Measurements from ENCODE around the gene DNAJC11. TPM values are rescaled to one million over a fixed set of nuclear protein-coding genes. Genes with fewer than 3 reads are reported as not detected.

The DNAJC11 gene
- total RNA-seq, 1 experiment from 2014 or later = 61.0 TPM

- POLR2A ChIA-PET = no interaction called here
- Histone ChIP-seq H3K9me3 (no peaks in the 10 kb centered on the region), H3K27me3 (replicated peaks; ENCODE audit: control insufficient read depth, insufficient read depth, low read length) (no peaks in the 10 kb centered on the region), H3K4me3 (ENCODE audit: low read depth, low read length) (no peak overlapping the region), H3K36me3 (ENCODE audit: control insufficient read depth, insufficient read depth, low read length) (no peaks in the 10 kb centered on the region), H3K4me1 (no peaks in the 10 kb centered on the region)
- no TSS peak for BruUV-seq (replicated peaks)
- intact Hi-C loops (cut with micrococcal nuclease; ENCODE audit: unreplicated experiment) = no loop called here
- no peak for DNase-seq
- no peak for TF ChIP-seq CTCF (IDR thresholded peaks at IDR 0.05; ENCODE audit: insufficient read depth in 1 of 2, low read depth in 1 of 2, low read length in 1 of 2, severe bottlenecking in 1 of 2, unreplicated experiment in 1 of 2)
- Mint-ChIP-seq H3K4me3 (ENCODE audit: unreplicated experiment) (no peak overlapping the region), H3K36me3 (ENCODE audit: insufficient read depth, unreplicated experiment) (no peaks in the 10 kb centered on the region), H3K27ac (ENCODE audit: unreplicated experiment) (no peak overlapping the region), H3K9me3 (ENCODE audit: unreplicated experiment) (no peaks in the 10 kb centered on the region), H3K4me1 (ENCODE audit: low read depth, unreplicated experiment) (peaks cover 5% of the 10 kb centered on the region), H3K27me3 (ENCODE audit: insufficient read depth, unreplicated experiment) (peaks cover 9% of the 10 kb centered on the region)
- CTCF ChIA-PET = no interaction called here
Observed at GRCh38 chr1:6730880-6731279, 29.3 kb upstream of the DNAJC11 start.

GRCh38 chr1:6730473-6730872, 28.9 kb upstream of the DNAJC11 start:
- no peaks in the 10 kb centered on the region for H3K9me3 ChIP-seq
- H3K36me3 ChIP-seq (ENCODE audit: control insufficient read depth, insufficient read depth, low read length) = no peaks in the 10 kb centered on the region
- ChIA-PET CTCF (no interaction called here), POLR2A (no interaction called here)
- peaks cover 9% of the 10 kb centered on the region for H3K27me3 Mint-ChIP-seq (ENCODE audit: insufficient read depth, unreplicated experiment)
- intact Hi-C loops (cut with micrococcal nuclease; ENCODE audit: unreplicated experiment) = no loop called here
- H3K4me1 Mint-ChIP-seq (ENCODE audit: low read depth, unreplicated experiment) = peaks cover 5% of the 10 kb centered on the region
- H3K4me1 ChIP-seq = no peaks in the 10 kb centered on the region
- H3K27me3 ChIP-seq (replicated peaks; ENCODE audit: control insufficient read depth, insufficient read depth, low read length) = no peaks in the 10 kb centered on the region
- no peak overlapping the region for H3K27ac Mint-ChIP-seq (ENCODE audit: unreplicated experiment)
- TF ChIP-seq CTCF (IDR thresholded peaks at IDR 0.05; ENCODE audit: insufficient read depth in 1 of 2, low read depth in 1 of 2, low read length in 1 of 2, severe bottlenecking in 1 of 2, unreplicated experiment in 1 of 2) = no peak
- H3K36me3 Mint-ChIP-seq (ENCODE audit: insufficient read depth, unreplicated experiment) = no peaks in the 10 kb centered on the region
- DNase-seq = no peak
- no peak overlapping the region for H3K4me3 Mint-ChIP-seq (ENCODE audit: unreplicated experiment)
- no peak overlapping the region for H3K4me3 ChIP-seq (ENCODE audit: low read depth, low read length)
- BruUV-seq (replicated peaks) = no TSS peak
- H3K9me3 Mint-ChIP-seq (ENCODE audit: unreplicated experiment) = no peaks in the 10 kb centered on the region

- peak in 1 of 2 experiments; percentile 48 for DNase-seq
- H3K27me3 ChIP-seq (replicated peaks; ENCODE audit: control insufficient read depth, insufficient read depth, low read length) = no peaks in the 10 kb centered on the region
- no peak overlapping the region for H3K4me3 ChIP-seq (ENCODE audit: low read depth, low read length)
- POLR2A ChIA-PET = no interaction called here
- CTCF ChIA-PET = interaction anchor here (0.5 kb wide), 1 partner anchor 81 kb away, joined by 3 read pairs; no protein-coding TSS in a partner anchor
- Mint-ChIP-seq H3K27ac (ENCODE audit: unreplicated experiment) (no peak overlapping the region), H3K9me3 (ENCODE audit: unreplicated experiment) (no peaks in the 10 kb centered on the region), H3K36me3 (ENCODE audit: insufficient read depth, unreplicated experiment) (peaks cover 6% of the 10 kb centered on the region), H3K27me3 (ENCODE audit: insufficient read depth, unreplicated experiment) (peaks cover 7% of the 10 kb centered on the region), H3K4me1 (ENCODE audit: low read depth, unreplicated experiment) (peaks cover 19% of the 10 kb centered on the region), H3K4me3 (ENCODE audit: unreplicated experiment) (no peak overlapping the region)
- TF ChIP-seq CTCF (IDR thresholded peaks at IDR 0.05; ENCODE audit: insufficient read depth in 1 of 2, low read depth in 1 of 2, low read length in 1 of 2, severe bottlenecking in 1 of 2, unreplicated experiment in 1 of 2) = peak; percentile 71 to 78
- BruUV-seq (replicated peaks) = no TSS peak
- H3K9me3 ChIP-seq = no peaks in the 10 kb centered on the region
- peaks cover 15% of the 10 kb centered on the region for H3K4me1 ChIP-seq
- intact Hi-C loops (cut with micrococcal nuclease; ENCODE audit: unreplicated experiment) = loop anchor here (2.0 kb wide), 1 partner anchor 57 kb away; the partner anchor contains the start of gene CAMTA1
- no peaks in the 10 kb centered on the region for H3K36me3 ChIP-seq (ENCODE audit: control insufficient read depth, insufficient read depth, low read length)
Observed at GRCh38 chr1:6727535-6727934, 25.9 kb upstream of the DNAJC11 start.
